ENCODE measurements around the gene P2RX7.

The P2RX7 gene

GRCh38 chr12:121165316-121165715 lies 32.6 kb downstream of the P2RX7 start:
- DNase-seq = no peak
- H3K27ac Mint-ChIP-seq = no peak overlapping the region
- no peak overlapping the region for H3K4me3 Mint-ChIP-seq
- H3K9me3 Mint-ChIP-seq = no peaks in the 10 kb centered on the region
- no peaks in the 10 kb centered on the region for H3K4me1 Mint-ChIP-seq (ENCODE audit: low read depth)
- H3K27me3 Mint-ChIP-seq = no peaks in the 10 kb centered on the region
- peaks cover 25% of the 10 kb centered on the region for H3K36me3 Mint-ChIP-seq (ENCODE audit: low read depth)

GRCh38 chr12:121166356-121166755 lies 33.7 kb downstream of the P2RX7 start:
- Mint-ChIP-seq H3K27me3 (no peaks in the 10 kb centered on the region), H3K36me3 (ENCODE audit: low read depth) (peaks cover 25% of the 10 kb centered on the region), H3K27ac (no peak overlapping the region), H3K4me1 (ENCODE audit: low read depth) (peaks cover 4% of the 10 kb centered on the region), H3K4me3 (no peak overlapping the region), H3K9me3 (no peaks in the 10 kb centered on the region)
- no peak for DNase-seq

- Mint-ChIP-seq H3K27me3 (no peaks in the 10 kb centered on the region), H3K4me1 (ENCODE audit: low read depth) (peaks cover 4% of the 10 kb centered on the region), H3K36me3 (ENCODE audit: low read depth) (peaks cover 25% of the 10 kb centered on the region), H3K4me3 (no peak overlapping the region), H3K9me3 (no peaks in the 10 kb centered on the region), H3K27ac (no peak overlapping the region)
- DNase-seq = no peak
Observed at GRCh38 chr12:121167232-121167820, 34.6 kb downstream of the P2RX7 start.

- Mint-ChIP-seq H3K27me3 (no peaks in the 10 kb centered on the region), H3K4me3 (no peak overlapping the region), H3K36me3 (ENCODE audit: low read depth) (peaks cover 25% of the 10 kb centered on the region), H3K9me3 (no peaks in the 10 kb centered on the region), H3K4me1 (ENCODE audit: low read depth) (peaks cover 4% of the 10 kb centered on the region), H3K27ac (no peak overlapping the region)
- no peak for DNase-seq
Observed at GRCh38 chr12:121167951-121168350, 35.3 kb downstream of the P2RX7 start.

GRCh38 chr12:121170151-121170550 lies 37.5 kb downstream of the P2RX7 start:
- Mint-ChIP-seq H3K4me3 (no peak overlapping the region), H3K27ac (no peak overlapping the region), H3K27me3 (no peaks in the 10 kb centered on the region), H3K9me3 (no peaks in the 10 kb centered on the region), H3K4me1 (ENCODE audit: low read depth) (peaks cover 4% of the 10 kb centered on the region), H3K36me3 (ENCODE audit: low read depth) (peaks cover 22% of the 10 kb centered on the region)
- DNase-seq = no peak

- no peaks in the 10 kb centered on the region for H3K9me3 Mint-ChIP-seq
- H3K4me1 Mint-ChIP-seq (ENCODE audit: low read depth) = peaks cover 4% of the 10 kb centered on the region
- no peak overlapping the region for H3K4me3 Mint-ChIP-seq
- peaks cover 16% of the 10 kb centered on the region for H3K36me3 Mint-ChIP-seq (ENCODE audit: low read depth)
- no peak overlapping the region for H3K27ac Mint-ChIP-seq
- no peaks in the 10 kb centered on the region for H3K27me3 Mint-ChIP-seq
- DNase-seq = no peak
Observed at GRCh38 chr12:121170611-121171260, 38.1 kb downstream of the P2RX7 start.

- Mint-ChIP-seq H3K36me3 (ENCODE audit: low read depth) (peaks cover 8% of the 10 kb centered on the region), H3K27me3 (no peaks in the 10 kb centered on the region), H3K4me3 (no peak overlapping the region), H3K27ac (no peak overlapping the region), H3K9me3 (no peaks in the 10 kb centered on the region), H3K4me1 (ENCODE audit: low read depth) (peaks cover 4% of the 10 kb centered on the region)
- DNase-seq = no peak
Observed at GRCh38 chr12:121172145-121172544, 39.5 kb downstream of the P2RX7 start.

- Mint-ChIP-seq H3K36me3 (ENCODE audit: low read depth) (peaks cover 3% of the 10 kb centered on the region), H3K9me3 (no peaks in the 10 kb centered on the region), H3K4me1 (ENCODE audit: low read depth) (peaks cover 4% of the 10 kb centered on the region), H3K4me3 (no peak overlapping the region), H3K27ac (no peak overlapping the region), H3K27me3 (no peaks in the 10 kb centered on the region)
- no peak for DNase-seq
Observed at GRCh38 chr12:121175383-121176119, 42.9 kb downstream of the P2RX7 start.

- H3K9me3 Mint-ChIP-seq = no peaks in the 10 kb centered on the region
Observed at GRCh38 chr12:121176826-121177529, 44.3 kb downstream of the P2RX7 start.

GRCh38 chr12:121181181-121181580 lies 48.5 kb downstream of the P2RX7 start:
- Mint-ChIP-seq H3K9me3 (no peaks in the 10 kb centered on the region), H3K27ac (no peak overlapping the region), H3K4me3 (no peak overlapping the region), H3K4me1 (ENCODE audit: low read depth) (peaks cover 6% of the 10 kb centered on the region), H3K36me3 (ENCODE audit: low read depth) (peaks cover 10% of the 10 kb centered on the region), H3K27me3 (no peaks in the 10 kb centered on the region)
- DNase-seq = no peak

More at GRCh38 chr12:121176826-121177529, 44.3 kb downstream of the P2RX7 start:
- Mint-ChIP-seq H3K27ac (no peak overlapping the region), H3K4me3 (no peak overlapping the region), H3K36me3 (ENCODE audit: low read depth) (peaks cover 8% of the 10 kb centered on the region), H3K4me1 (ENCODE audit: low read depth) (peaks cover under 1% of the 10 kb centered on the region), H3K27me3 (no peaks in the 10 kb centered on the region)
- no peak for DNase-seq

- Mint-ChIP-seq H3K27ac (peak overlapping the region; percentile 50), H3K4me1 (ENCODE audit: low read depth) (peaks cover 6% of the 10 kb centered on the region), H3K36me3 (ENCODE audit: low read depth) (peaks cover 8% of the 10 kb centered on the region), H3K9me3 (no peaks in the 10 kb centered on the region), H3K27me3 (no peaks in the 10 kb centered on the region), H3K4me3 (no peak overlapping the region)
- DNase-seq = no peak
Observed at GRCh38 chr12:121182222-121182893, 49.7 kb downstream of the P2RX7 start.

GRCh38 chr12:121184425-121184824 lies 51.7 kb downstream of the P2RX7 start:
- Mint-ChIP-seq H3K27ac (no peak overlapping the region), H3K9me3 (no peaks in the 10 kb centered on the region), H3K27me3 (no peaks in the 10 kb centered on the region), H3K4me3 (no peak overlapping the region), H3K36me3 (ENCODE audit: low read depth) (peaks cover 7% of the 10 kb centered on the region), H3K4me1 (ENCODE audit: low read depth) (peaks cover 6% of the 10 kb centered on the region)
- DNase-seq = no peak

GRCh38 chr12:121184984-121185889 lies 52.6 kb downstream of the P2RX7 start:
- no peak for DNase-seq
- Mint-ChIP-seq H3K27me3 (no peaks in the 10 kb centered on the region), H3K27ac (no peak overlapping the region)

More at GRCh38 chr12:121184984-121185889, 52.6 kb downstream of the P2RX7 start:
- Mint-ChIP-seq H3K4me3 (no peak overlapping the region), H3K36me3 (ENCODE audit: low read depth) (peaks cover 7% of the 10 kb centered on the region), H3K9me3 (no peaks in the 10 kb centered on the region), H3K4me1 (ENCODE audit: low read depth) (peaks cover 6% of the 10 kb centered on the region)
